Measurements from ENCODE around the gene GFM1.

GFM1 gene

DNA sequence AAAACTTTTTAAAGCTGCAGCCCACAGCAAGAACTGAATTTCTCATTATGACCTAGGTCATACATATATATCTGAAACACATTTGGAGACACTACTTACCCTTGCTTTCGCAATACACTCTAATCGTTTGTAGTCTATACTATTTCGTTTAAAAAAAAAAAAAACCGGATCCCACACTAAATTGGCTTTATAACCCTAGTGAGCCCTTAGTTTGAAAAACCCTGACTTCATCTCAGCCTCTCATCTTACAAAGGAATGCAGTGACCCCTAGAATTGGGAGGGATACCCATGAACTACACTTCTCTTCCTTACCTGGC, 83.7 kb downstream of the GFM1 start:
- DNase-seq = no peak

DNA sequence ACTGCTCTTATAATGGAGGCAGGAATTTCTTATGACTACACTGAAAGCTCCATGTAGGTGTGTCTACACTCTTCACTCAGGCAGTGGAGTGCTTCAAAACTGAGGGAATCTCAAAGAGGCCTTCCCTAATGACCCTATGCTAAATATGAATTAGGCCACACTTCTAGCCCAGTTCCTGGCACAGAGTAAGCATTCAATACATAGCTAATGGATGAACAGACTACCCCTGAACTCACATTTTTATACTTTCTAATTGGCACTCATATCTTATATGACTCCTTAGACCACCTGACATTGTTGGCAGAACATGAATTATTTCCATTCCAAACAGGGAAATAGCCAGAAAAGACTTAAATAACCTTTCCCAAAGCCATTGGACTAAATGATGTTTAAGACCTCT, 84.5 kb downstream of the GFM1 start:
- no peak for DNase-seq

DNA sequence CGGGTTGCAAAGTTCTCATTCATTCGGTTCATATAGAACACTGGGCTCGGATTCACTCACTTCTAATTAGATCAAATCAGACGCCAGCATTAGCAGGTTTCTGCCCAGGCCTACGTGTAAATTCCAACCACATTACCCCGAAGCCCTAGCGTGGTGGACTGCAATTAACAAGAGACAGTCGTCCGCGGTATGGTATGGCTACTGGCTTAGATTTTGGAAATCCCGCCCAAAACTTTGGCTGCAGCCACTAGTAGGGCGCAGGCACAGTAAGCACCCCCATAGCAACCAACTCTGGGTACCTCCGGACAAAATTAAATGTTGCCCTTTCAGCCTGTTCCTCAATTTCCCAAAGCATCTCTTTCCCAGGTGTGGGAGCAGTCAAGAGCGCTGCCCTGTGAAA, 87.2 kb downstream of the GFM1 start:
- no peak for DNase-seq

GRCh38 chr3:158731938-158732855, 87.9 kb downstream of the GFM1 start, which contains the start of gene RARRES1:
TSS of gene RARRES1 (minus strand) at chr3:158732457. CDS start at chr3:158732415, 42 bp downstream.
- DNase-seq = peak; percentile 58 to 63

- no peak for DNase-seq
Observed at GRCh38 chr3:158732856-158733200, 88.5 kb downstream of the GFM1 start.

DNA sequence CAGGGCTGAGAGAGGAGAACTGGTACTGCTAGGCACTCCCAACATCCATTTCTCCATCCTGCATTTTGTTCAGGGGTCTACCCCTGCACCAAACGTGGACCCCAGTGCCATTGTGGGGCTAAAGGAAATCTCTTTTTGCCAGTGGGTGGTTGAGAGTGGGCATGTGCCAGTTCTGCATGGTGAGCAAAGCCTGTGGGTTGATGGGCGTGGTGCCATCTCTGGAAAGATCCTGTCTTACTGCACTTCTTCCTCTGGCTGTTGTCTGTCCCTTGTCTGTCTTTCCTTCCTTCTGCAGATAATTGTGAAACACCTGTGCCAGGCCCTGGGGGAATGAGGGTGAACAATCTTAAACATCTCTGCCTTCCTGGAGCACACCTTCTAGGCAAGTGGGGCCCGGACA, 89.3 kb downstream of the GFM1 start:
- no peak for DNase-seq

GRCh38 chr3:158735296-158736033, 91.1 kb downstream of the GFM1 start:
- no peak for DNase-seq

DNA sequence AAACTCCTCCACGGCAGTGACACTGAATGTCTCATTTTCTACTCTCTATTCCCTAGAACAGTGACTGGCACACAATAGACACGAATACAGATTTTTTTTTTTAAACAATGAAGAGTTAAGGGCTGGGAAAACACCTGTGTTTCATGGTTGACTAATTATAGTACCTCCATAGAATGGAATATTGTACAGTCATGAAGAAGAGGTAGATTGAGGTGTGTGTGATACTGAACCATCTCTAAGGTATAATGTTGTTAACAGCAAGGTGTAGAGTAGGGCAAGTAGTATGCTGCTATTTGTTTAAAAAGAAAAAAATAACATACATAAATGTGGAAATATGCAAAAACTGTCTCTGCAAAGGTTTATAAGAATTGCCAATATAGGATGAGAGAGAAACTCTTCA, 93.1 kb downstream of the GFM1 start:
- DNase-seq = no peak

DNA sequence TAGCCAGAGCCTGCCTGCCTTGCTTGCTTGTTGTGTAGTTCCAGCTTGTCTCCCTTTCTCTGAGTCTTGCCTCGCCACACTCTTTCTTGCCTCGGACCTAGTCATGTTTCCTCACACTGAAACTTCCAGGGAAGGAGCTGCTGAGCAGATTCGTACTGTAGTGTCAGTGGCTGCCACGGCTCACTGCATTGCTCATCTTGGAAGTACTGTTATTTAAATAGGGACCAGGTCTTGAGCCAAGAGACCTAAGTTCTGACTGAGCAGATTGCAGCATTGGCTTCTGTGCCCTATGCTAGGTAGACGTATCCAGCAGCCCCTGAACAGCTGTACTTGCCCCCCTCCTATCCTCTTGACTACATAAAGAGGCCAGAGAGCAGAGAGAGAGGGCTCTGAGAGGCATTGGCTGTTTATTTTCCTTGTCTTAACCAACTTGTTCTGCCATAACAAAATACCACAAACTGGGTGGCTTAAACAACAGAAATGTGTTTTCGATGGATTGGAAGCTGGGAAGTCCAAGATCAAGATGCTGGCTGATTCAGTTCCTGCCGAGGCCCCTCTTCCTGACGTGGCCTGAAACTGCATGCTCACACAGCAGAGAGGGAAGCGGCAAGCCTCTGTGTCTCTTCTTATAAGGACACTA, 93.8 kb downstream of the GFM1 start:
- no peak for DNase-seq

DNA sequence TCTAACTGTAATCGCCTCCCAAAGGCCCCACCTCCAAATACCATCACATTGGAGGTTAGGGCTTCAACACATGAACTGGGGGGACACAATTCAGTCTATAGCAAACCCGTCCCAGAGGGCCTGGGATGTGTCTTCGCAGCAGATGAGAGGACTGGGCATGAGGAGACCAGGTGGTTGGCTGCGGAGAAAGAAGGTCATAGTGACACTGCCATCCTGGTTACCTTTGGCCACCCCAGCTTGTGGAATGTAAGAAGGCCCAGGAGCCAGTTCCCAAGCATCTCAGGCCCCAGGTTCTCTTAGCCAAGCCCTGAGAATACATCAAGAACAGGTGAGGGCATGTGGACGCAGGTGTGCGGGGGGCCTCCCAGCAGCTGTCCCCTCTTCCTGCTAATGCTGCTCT, 94.3 kb downstream of the GFM1 start:
- DNase-seq = no peak

- no peak for DNase-seq
Observed at GRCh38 chr3:158739078-158739477, 94.8 kb downstream of the GFM1 start.

DNA sequence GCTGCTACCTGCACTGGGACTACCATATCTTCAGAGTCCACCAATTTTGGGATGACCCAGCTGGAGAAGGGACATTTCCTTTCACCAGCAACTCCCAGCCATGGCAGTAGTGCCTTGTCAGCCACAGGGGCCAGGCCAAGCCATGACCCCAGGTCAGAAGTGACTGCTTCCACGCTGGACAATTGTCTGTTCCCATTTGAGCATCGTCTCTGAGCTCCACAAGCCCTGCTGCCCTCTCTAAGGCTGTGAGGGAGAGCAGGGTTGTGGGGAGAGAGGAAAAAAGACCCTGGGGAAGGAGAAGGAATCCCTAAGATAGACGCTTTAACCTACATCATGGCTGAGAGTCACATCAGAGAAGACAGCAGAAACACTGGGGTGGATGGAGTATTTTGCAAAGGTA, 95.3 kb downstream of the GFM1 start:
- DNase-seq = no peak
